ENCODE data around the gene SORCS3.

- TF ChIP-seq CTCF (conservative IDR thresholded peaks at IDR 0.05; ENCODE audit: low read depth, low read length) (no peak), POLR2A (IDR thresholded peaks at IDR 0.05; ENCODE audit: low read depth, low read length) (no peak), USF2 (IDR thresholded peaks at IDR 0.05; ENCODE audit: low read depth, low read length) (no peak), RAD21 (IDR thresholded peaks at IDR 0.05; ENCODE audit: low read length) (no peak)
Measured at GRCh38 chr10:105104297-105104696, 463.2 kb downstream of the SORCS3 start.

Data from IMR-90 (cell line).